HG03139 (cell line): ENCODE data around the gene SP1.
"Not testable (repeated sequence)": the region's sequence is repeated elsewhere in the genome, so short reads cannot be mapped to it uniquely, and the experiment has no call there.

Experiments
- ATAC-seq: cut with Tn5 transposase; IDR thresholded peaks from one replicate; pipeline ENCODE4 v1.9.1; 2021; ENCODE audit not compliant: unreplicated experiment

SP1 gene

GRCh38 chr12:53444593-53445325, 64.8 kb downstream of the SP1 start:
- ATAC-seq, result not testable (repeated sequence)

- ATAC-seq, result no peak
Observed at GRCh38 chr12:53450936-53451335, 71.0 kb downstream of the SP1 start.

- ATAC-seq, result peak; percentile 95
Observed at GRCh38 chr12:53451661-53452158, 71.7 kb downstream of the SP1 start, which contains the start of gene PCBP2. TSS of gene PCBP2 (plus strand) at chr12:53452102. CDS start at chr12:53454801, 2,699 bp downstream.

GRCh38 chr12:53452159-53453077, 72.4 kb downstream of the SP1 start:
- ATAC-seq, result peak; percentile 21

GRCh38 chr12:53453953-53454640, 74.1 kb downstream of the SP1 start:
- ATAC-seq, result no peak

GRCh38 chr12:53454707-53455106, 74.7 kb downstream of the SP1 start:
- no peak for ATAC-seq

GRCh38 chr12:53456654-53457366, 76.8 kb downstream of the SP1 start:
- no peak for ATAC-seq

GRCh38 chr12:53459097-53459496, 79.1 kb downstream of the SP1 start:
- no peak for ATAC-seq

- ATAC-seq, result no peak
Observed at GRCh38 chr12:53461059-53461458, 81.1 kb downstream of the SP1 start.

- no peak for ATAC-seq
Observed at GRCh38 chr12:53461591-53461990, 81.6 kb downstream of the SP1 start.

GRCh38 chr12:53462935-53463334, 83.0 kb downstream of the SP1 start:
- no peak for ATAC-seq

- no peak for ATAC-seq
Observed at GRCh38 chr12:53463802-53464560, 84.0 kb downstream of the SP1 start.

GRCh38 chr12:53464685-53465418, 84.9 kb downstream of the SP1 start:
- ATAC-seq, result no peak

GRCh38 chr12:53465679-53466078, 85.7 kb downstream of the SP1 start:
- no peak for ATAC-seq
